Suprapubic skin (tissue), 4 donors: ENCODE data around the gene APOLD1.

Experiments used
- CTCF ChIP-seq, 2 donors: fragments of 200-600 bp in 1 of 2; fragments of 450-650 bp in 1 of 2; sonication (generic) in 1 of 2; IDR thresholded peaks; one replicate each; pipeline ENCODE4 v1.5.1; 2016 to 2019; ENCODE audit warnings: antibody characterized with exemption in 2 of 2, mild to moderate bottlenecking in 1 of 2, moderate library complexity in 1 of 2
- EP300 ChIP-seq: sonication (generic); formaldehyde crosslinking; IDR thresholded peaks from one replicate; pipeline ENCODE4 v1.6.1; 2017; ENCODE audit warnings: antibody characterized with exemption
- POLR2A ChIP-seq, 2 donors: fragments of 450-650 bp; IDR thresholded peaks; one replicate each; pipeline ENCODE4 v1.6.1; 2017; ENCODE audit warnings: antibody characterized with exemption in 2 of 2, mild to moderate bottlenecking in 2 of 2, moderate library complexity in 2 of 2
- POLR2AphosphoS5 ChIP-seq, 3 donors: sonication (generic); formaldehyde crosslinking; IDR thresholded peaks; one replicate each; pipeline ENCODE4 v1.6.1; 2017; ENCODE audit warnings: antibody characterized with exemption in 3 of 3

- TF ChIP-seq CTCF (IDR thresholded peaks at IDR 0.05) (no peak), POLR2AphosphoS5 (IDR thresholded peaks at IDR 0.05) (no peak), POLR2A (IDR thresholded peaks at IDR 0.05) (no peak), EP300 (no peak)
Observed at GRCh38 chr12:12800406-12801180, 15.1 kb downstream of the APOLD1 start.
